NCI-H2081 (cell line): ENCODE data around the gene MAPK8.
"Not testable (repeated sequence)": the region's sequence is repeated elsewhere in the genome, so short reads cannot be mapped to it uniquely, and the experiment has no call there.

ENCODE experiments used
- DNase-seq, 2 experiments: peaks; one replicate each; lab custom pipeline; 2025; lab: John Stamatoyannopoulos, UW

Gene MAPK8

DNA sequence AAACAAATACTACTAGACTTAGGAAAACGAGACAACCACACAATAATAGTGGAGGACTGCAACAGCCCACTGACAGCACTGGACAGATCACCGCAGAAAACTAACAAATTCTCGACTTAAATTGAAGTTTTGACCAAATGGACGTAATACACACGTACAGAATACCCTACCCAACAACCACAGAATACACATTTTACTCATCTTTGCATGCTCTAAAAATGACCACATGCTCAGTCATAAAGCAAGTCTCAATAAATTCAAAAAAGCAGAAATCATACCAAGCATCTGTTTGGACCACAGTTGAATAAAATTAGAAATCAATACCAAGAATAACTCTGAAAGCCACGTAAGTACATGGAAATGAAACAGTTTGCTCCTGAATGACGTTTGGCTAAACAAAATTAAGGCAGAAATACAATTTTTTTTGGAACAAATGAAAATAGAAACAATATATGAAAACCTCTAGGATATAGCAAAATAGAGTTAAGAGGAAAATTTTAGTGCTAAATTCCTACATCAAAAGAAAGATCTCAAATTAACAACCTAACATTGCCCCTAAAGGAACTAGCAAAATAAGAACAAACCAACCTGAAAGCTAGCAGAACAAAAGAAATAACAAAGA, 30.6 kb downstream of the MAPK8 start:
- DNase-seq = no peak

DNA sequence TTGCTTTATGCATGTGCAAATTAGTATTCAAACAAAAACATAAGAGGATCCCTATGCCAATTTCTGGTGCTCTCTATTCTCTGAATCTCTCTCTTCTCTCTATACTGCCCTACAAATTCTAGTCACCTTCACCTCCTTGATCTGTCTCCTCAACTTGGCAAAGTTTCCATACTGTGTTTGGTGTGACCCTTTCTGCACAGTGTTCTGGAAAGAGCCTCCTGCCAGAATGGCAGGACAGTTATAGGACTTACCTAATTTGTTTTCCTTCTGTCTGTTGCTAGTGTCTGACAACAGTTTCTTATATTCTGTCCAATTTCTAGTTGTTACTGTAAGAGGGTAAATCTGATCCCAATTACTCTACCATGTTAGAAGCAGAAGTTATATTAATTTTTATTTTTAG, 34.3 kb downstream of the MAPK8 start:
- DNase-seq = no peak

DNA sequence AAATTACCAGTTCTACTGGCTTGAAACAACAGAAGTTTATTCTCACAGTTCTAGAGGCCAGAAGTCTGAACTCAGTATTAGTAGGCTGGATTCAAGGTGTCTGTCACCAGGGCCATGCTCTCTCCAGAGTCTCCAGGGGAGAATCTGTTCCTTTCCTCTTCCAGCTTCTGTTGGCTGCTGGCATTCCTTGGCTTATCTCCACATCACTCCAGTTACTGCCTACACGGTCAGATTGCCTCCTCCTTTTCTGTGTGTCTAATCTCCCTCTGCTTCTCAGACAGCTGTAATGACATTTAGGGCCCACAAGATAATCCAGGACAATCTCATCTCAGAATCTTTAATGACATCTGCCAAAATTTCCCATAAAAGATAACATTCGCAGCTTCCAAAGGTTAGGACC, 36.6 kb downstream of the MAPK8 start:
- DNase-seq = no peak

DNA sequence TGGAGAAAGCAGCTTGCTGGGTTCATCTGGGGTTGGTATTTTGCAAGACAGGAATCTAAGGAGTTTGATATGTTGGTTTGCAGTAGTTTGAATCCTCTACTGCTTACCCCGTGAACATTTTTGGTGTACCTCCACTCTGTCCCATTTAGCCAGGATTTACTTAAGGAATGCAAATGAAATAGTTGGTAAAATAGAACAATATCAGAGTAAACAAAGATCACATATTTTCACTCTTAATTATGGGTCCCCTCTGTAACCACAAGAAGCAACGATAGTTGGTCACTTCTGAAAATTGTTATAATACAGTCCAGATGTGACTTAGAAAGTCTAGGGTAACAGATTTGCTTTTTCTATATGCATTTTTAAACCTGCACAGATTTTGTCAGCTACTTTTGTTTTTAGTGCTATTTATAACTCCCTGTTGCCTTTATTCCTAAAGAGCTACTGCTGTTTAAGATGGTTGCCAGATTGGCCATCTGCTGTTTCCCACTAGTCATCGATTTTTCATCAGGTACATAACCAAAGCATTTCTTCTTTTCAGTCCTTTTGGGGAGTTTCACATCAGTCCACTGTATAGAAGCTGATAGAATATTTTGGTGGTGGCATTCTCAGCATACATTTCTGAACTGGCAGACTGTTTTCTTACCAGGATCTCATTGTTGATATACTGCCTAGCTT, 37.6 kb downstream of the MAPK8 start:
- DNase-seq = no peak

GRCh38 chr10:48346248-48346647, 39.8 kb downstream of the MAPK8 start:
- not testable (repeated sequence) for DNase-seq

DNA sequence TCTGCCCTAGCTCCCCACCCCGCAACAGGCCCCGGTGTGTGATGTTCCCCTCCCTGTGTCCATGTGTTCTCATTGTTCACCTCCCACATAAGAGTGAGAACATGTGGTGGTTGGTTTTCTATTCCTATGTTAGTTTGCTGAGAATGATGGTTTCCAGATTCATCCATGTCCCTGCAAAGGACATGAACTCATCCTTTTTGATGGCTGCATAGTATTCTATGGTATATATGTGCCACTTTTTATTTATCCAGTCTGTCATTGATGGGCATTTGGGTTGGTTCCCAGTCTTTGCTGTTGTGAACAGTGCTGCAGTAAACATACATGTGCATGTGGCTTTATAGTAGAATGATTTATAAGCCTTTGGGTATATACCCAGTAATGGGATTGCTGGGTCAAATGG, 41.1 kb downstream of the MAPK8 start:
- not testable (repeated sequence) for DNase-seq

DNA sequence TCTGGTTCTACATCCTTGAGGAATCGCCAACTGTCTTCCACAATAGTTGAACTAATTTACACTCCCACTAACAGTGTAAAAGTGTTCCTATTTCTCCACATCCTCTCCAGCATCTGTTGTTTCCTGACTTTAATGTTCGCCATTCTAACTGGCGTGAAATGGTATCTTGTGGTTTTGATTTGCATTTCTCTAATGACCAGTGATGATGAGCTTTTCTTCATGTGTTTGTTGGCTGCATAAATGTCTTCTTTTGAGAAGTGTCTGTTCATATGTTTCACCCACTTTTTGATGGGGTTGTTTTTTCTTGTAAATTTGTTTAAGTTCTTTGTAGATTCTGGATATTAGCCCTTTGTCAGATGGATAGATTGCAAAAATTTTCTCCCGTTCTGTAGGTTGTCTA, 41.5 kb downstream of the MAPK8 start:
- DNase-seq = not testable (repeated sequence)

DNA sequence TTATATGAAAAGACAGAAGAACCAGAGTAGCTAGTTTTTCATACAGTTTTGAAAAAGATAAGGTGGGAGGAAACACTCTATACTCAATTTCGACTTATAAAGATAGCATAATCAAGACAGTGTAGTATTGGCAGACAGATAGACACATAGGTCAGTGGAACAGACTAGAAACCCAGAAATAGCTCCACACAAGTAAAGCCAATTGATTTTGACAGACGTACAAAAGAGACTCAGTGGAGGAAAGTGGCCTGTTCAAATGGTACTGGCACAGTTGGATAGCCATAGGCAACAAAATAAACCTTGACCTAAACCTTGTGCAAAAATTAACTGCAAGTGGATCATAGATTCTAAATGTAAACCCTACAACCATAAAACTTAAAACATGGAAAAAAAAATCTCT, 46.8 kb downstream of the MAPK8 start:
- no peak for DNase-seq

GRCh38 chr10:48357631-48358030, 51.2 kb downstream of the MAPK8 start:
- no peak for DNase-seq

DNA sequence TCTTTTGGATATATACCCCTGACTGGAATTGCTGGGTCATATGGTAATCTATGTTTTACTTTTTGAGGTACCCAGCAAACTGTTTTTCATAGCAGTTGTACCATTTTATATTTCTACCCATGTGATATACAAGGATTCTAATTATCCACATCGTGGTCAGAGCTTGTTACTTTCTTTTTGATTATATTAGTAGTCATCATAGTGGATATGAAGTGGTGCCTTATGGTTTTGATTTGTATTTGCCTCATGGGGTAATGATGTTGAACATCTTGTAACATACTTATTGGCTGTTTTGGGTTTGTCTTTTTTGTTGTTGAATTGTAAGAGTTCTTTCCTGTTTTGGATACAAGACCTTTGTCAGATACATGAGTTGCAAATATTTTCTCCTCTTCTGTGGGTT, 51.7 kb downstream of the MAPK8 start:
- no peak for DNase-seq

DNA sequence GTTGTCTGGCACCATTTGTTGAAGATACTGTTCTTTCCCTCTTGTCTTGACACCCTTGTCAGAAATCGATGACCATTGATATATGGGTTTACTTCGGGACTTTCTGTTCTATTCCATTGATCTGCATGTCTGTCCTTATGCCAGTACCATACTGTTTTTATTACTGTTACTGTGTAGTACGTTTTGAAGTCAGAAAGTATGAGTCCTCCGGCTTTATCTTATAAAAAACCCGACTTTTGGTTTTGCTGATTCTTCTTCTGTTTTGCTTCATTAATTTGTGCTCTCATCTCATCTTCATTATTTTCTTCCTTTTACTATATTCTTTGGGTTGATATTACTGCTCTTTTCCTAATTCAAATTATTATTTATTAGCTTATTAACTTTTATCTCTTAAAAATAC, 52.4 kb downstream of the MAPK8 start:
- no peak for DNase-seq

- peak in 1 of 2 experiments; percentile 65 for DNase-seq
These were observed 54.7 kb downstream of the MAPK8 start for GRCh38 chr10:48361176-48361575.

DNA sequence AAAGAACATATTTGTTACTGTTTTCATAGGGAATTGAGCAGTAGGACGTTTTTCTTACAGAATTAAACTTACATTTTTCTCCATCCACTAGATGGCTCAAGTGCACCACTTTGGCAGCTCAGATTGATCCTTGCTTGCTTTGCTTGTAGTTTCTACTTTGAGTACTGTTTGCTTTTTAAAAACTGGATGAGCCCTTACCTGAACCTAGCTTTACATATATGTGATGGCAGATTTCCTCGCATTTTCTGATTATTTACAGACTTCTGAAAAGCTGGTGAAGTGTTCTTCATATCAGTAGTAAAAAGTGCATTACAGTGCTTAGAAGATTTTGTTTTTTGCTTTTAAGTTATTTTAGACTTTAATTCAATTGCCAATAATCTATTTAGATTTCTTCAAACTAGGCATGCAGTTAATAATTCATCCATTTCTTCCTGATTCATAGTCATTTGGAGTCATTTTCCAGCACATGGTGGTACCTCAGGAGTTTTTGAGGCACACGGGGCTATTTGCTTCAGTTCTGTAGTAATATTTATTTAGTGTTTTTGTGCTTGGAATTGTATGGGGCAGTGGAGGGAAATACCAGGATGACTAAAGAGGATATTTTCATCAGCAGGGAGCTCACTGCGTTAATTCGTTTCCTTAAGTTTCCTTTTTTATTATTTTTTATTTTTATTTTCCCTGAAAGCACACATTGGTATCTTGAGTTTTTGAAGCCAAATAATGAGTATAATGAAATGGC, 57.3 kb downstream of the MAPK8 start:
- DNase-seq = peak; percentile 34 to 62

- peak in 1 of 2 experiments; percentile 64 for DNase-seq
These were observed 58.4 kb downstream of the MAPK8 start for GRCh38 chr10:48364659-48365405.

GRCh38 chr10:48365668-48366067, 59.2 kb downstream of the MAPK8 start:
- DNase-seq = no peak

- DNase-seq = peak in 1 of 2 experiments; percentile 12
These were observed 59.8 kb downstream of the MAPK8 start for GRCh38 chr10:48366261-48366660.

GRCh38 chr10:48369501-48369900, 63.0 kb downstream of the MAPK8 start:
- no peak for DNase-seq

- DNase-seq = no peak
These were observed 71.5 kb downstream of the MAPK8 start for GRCh38 chr10:48377751-48378530.

- no peak for DNase-seq
These were observed 72.2 kb downstream of the MAPK8 start for GRCh38 chr10:48378675-48379074.

GRCh38 chr10:48381971-48382370, 75.5 kb downstream of the MAPK8 start:
- DNase-seq = no peak

- no peak for DNase-seq
These were observed 76.5 kb downstream of the MAPK8 start for GRCh38 chr10:48382982-48383381.

DNA sequence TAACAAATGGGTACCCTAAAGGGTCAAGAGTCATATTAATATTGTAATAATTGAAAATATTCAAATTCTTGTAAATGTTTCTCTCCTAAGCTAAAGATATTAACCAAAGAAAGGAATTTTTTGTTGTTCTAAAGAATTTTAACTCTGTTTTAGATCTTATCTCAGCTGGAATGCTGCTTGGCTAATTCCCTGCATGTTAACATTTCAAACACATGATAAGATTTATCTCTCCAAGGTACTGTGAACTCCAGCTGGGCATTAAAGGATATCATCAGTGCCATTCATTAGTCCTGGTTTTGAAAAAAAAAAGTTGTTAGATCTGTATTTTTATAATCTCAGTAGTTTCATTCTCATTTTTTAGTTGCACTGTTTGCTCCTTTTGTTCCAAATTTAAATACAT, 76.9 kb downstream of the MAPK8 start:
- no peak for DNase-seq
